Ovary (tissue), 3 donors: Measurements from ENCODE around the gene RPRD1B.

Experiments
- CTCF ChIP-seq, 3 donors: fragments of 450-650 bp in 2 of 3; fragments of 200-600 bp in 1 of 3; IDR thresholded peaks; one replicate each; pipeline versions ENCODE4 v1.5.1 to v1.8.0; 2016 to 2022; ENCODE audit warnings: antibody characterized with exemption in 3 of 3, mild to moderate bottlenecking in 1 of 3
- EP300 ChIP-seq: sonication (generic); formaldehyde crosslinking; IDR thresholded peaks from one replicate; pipeline ENCODE4 v1.6.1; 2017; ENCODE audit warnings: antibody characterized with exemption
- donor health status: DM: no; HTN: no; CAD: no.

GRCh38 chr20:38032585-38033329, 789 bp upstream of the RPRD1B start:
- TF ChIP-seq EP300 = no peak
- no peak for TF ChIP-seq CTCF (IDR thresholded peaks at IDR 0.05)
